HepG2 (cell line): ENCODE results near the gene HES7. TPM values are rescaled to one million over a fixed set of nuclear protein-coding genes. Genes with fewer than 3 reads are reported as not detected.

ENCODE experiments used
- CEBPG ChIP-seq: IDR thresholded peaks from 2 replicates; pipeline ENCODE4 v1.6.1; 2016
- CHD4 ChIP-seq: fragments of 200-600 bp; sonication (generic); IDR thresholded peaks from 2 replicates; pipeline ENCODE4 v1.7.0; 2017; ENCODE audit warnings: mild to moderate bottlenecking, low read length, borderline replicate concordance
- FOXK2 ChIP-seq: fragments of 450-650 bp; IDR thresholded peaks from 2 replicates; pipeline ENCODE4 v1.6.1; 2016
- GABPB1 ChIP-seq: IDR thresholded peaks from 2 replicates; pipeline ENCODE4 v1.6.1; 2016; ENCODE audit warnings: mild to moderate bottlenecking, missing genetic modification reagents, moderate library complexity, missing compliant biosample characterization
- IRF9 ChIP-seq: sonication (generic); formaldehyde crosslinking; IDR thresholded peaks from 2 replicates; pipeline ENCODE4 v1.8.0; 2022; ENCODE audit warnings: missing genetic modification reagents, mild to moderate bottlenecking, borderline replicate concordance
- MAF1 ChIP-seq: sonication (generic); formaldehyde crosslinking; IDR thresholded peaks from 2 replicates; pipeline ENCODE4 v1.5.0; 2020; ENCODE audit warnings: missing genetic modification reagents, borderline replicate concordance
- MNT ChIP-seq: fragments of 450-650 bp; IDR thresholded peaks from 2 replicates; pipeline ENCODE4 v1.6.1; 2016
- NCOA2 ChIP-seq: sonication (generic); formaldehyde crosslinking; IDR thresholded peaks from 2 replicates; pipeline ENCODE4 v1.8.0; 2022; ENCODE audit warnings: inconsistent platforms
- NFATC3 ChIP-seq: sonication (generic); formaldehyde crosslinking; IDR thresholded peaks from 2 replicates; pipeline ENCODE4 v1.5.1; 2020; ENCODE audit warnings: mild to moderate bottlenecking, missing genetic modification reagents
- ONECUT2 ChIP-seq: sonication (generic); formaldehyde crosslinking; IDR thresholded peaks from 2 replicates; pipeline ENCODE4 v1.4.0; 2020; ENCODE audit warnings: missing genetic modification reagents
- POGK ChIP-seq: sonication (generic); formaldehyde crosslinking; conservative IDR thresholded peaks from 2 replicates; pipeline ENCODE4 v1.8.0; 2022; ENCODE audit warnings: mild to moderate bottlenecking, moderate library complexity, missing genetic modification reagents
- REL ChIP-seq: sonication (generic); formaldehyde crosslinking; conservative IDR thresholded peaks from 2 replicates; pipeline ENCODE4 v1.8.0; 2022; ENCODE audit warnings: mild to moderate bottlenecking, missing genetic modification reagents, moderate library complexity
- SAP130 ChIP-seq: IDR thresholded peaks from 2 replicates; pipeline ENCODE4 v1.6.1; 2016; ENCODE audit warnings: low read depth
- SIX1 ChIP-seq: sonication (generic); formaldehyde crosslinking; IDR thresholded peaks from 2 replicates; pipeline ENCODE4 v1.4.0; 2020; ENCODE audit warnings: missing genetic modification reagents, borderline replicate concordance
- TEAD3 ChIP-seq: optimal IDR thresholded peaks from 2 replicates; pipeline ENCODE3; 2016; ENCODE audit warnings: borderline replicate concordance
- TOPORS ChIP-seq: sonication (generic); formaldehyde crosslinking; IDR thresholded peaks from 2 replicates; pipeline ENCODE4 v1.8.0; 2023; ENCODE audit warnings: mild to moderate bottlenecking, missing genetic modification reagents
- TRIM22 ChIP-seq: fragments of 450-650 bp; IDR thresholded peaks from 2 replicates; pipeline ENCODE4 v1.6.1; 2017
- ZBTB7B ChIP-seq: sonication (generic); formaldehyde crosslinking; IDR thresholded peaks from 2 replicates; pipeline ENCODE4 v1.4.0; 2020; ENCODE audit warnings: missing genetic modification reagents
- ZNF564 ChIP-seq: sonication (generic); formaldehyde crosslinking; IDR thresholded peaks from 2 replicates; pipeline ENCODE4 v1.8.1; 2023; ENCODE audit warnings: mild to moderate bottlenecking, missing genetic modification reagents
- ZNF619 ChIP-seq: sonication (generic); formaldehyde crosslinking; IDR thresholded peaks from 2 replicates; pipeline ENCODE4 v1.4.0; 2020; ENCODE audit warnings: mild to moderate bottlenecking, missing genetic modification reagents
- ZNF629 ChIP-seq: sonication (generic); formaldehyde crosslinking; conservative IDR thresholded peaks from 2 replicates; pipeline ENCODE4 v1.5.0; 2020; ENCODE audit warnings: missing genetic modification reagents
- ZNF747 ChIP-seq: sonication (generic); formaldehyde crosslinking; IDR thresholded peaks from 2 replicates; pipeline ENCODE4 v1.8.1; 2023; ENCODE audit warnings: missing genetic modification reagents, mild to moderate bottlenecking, borderline replicate concordance
- ZNF761 ChIP-seq: sonication (generic); formaldehyde crosslinking; conservative IDR thresholded peaks from 2 replicates; pipeline ENCODE4 v1.4.0; 2020; ENCODE audit warnings: mild to moderate bottlenecking, missing genetic modification reagents
- ZNF777 ChIP-seq: sonication (generic); formaldehyde crosslinking; IDR thresholded peaks from 2 replicates; pipeline ENCODE4 v1.4.0; 2020; ENCODE audit warnings: missing genetic modification reagents
- ZNF780A ChIP-seq: sonication (generic); formaldehyde crosslinking; IDR thresholded peaks from 2 replicates; pipeline ENCODE4 v1.8.0; 2022; ENCODE audit warnings: mild to moderate bottlenecking, missing genetic modification reagents, moderate library complexity
- polyA plus RNA-seq, 8 experiments: library from polyadenylated mRNA; depleted of rRNA in 3 of 8; stranded (reverse) in 7 of 8; unstranded in 1 of 8; fragments of >200 nt; fragmentation: Illumina TruSeq in 4 of 8; extraction: Trizol in 4 of 8; gene quantifications; 2 replicates each; pipeline versions ENCODE4 v1.2.1 to v1.2.3, GENCODE V29; 2011 to 2016; ENCODE audit warnings: low read depth in 4 of 8, missing spikeins in 1 of 8, mixed read lengths in 1 of 8; ENCODE audit not compliant: insufficient read depth in 1 of 8
- total RNA-seq, 5 experiments: library from RNA; depleted of rRNA; stranded (reverse); fragments of >200 nt; fragmentation: Illumina TruSeq; extraction: Trizol; gene quantifications; 2 replicates each; pipeline ENCODE4 v1.2.3, GENCODE V29; 2016; ENCODE audit warnings: low read depth in 1 of 5

HES7 gene
- total and polyA plus RNA-seq, 2 of the 13 experiments (the other 11 are each of a cell fraction or from before 2014, with no cell fraction given): not detected

- no peak for TF ChIP-seq REL (CRISPR knock-in tag)
- TF ChIP-seq GABPB1 (CRISPR knock-in tag): no peak; the same call in 1 of the 2 replicates
- TF ChIP-seq NFATC3 (CRISPR knock-in tag): 0 out of 2 replicates have a peak, but pooled peaks have one; percentile 52
- TF ChIP-seq ZNF629 (CRISPR knock-in tag): peak; percentile 65
- TF ChIP-seq TEAD3 (CRISPR knock-in tag): peak; percentile 73
- peak; percentile 47; the same call in 1 of the 2 replicates for TF ChIP-seq SIX1 (CRISPR knock-in tag)
- TF ChIP-seq TRIM22: no peak
- TF ChIP-seq ZNF780A (CRISPR knock-in tag): no peak
- TF ChIP-seq TOPORS (CRISPR knock-in tag): peak; percentile 88
- TF ChIP-seq ZNF747 (CRISPR knock-in tag): peak; percentile 70; the same call in 1 of the 2 replicates
- 0 out of 2 replicates have a peak, but pooled peaks have one; percentile 45 for TF ChIP-seq ZNF761 (CRISPR knock-in tag)
- TF ChIP-seq CEBPG (CRISPR knock-in tag): peak; percentile 43
- TF ChIP-seq SAP130 (CRISPR knock-in tag): peak; percentile 71; the same call in 1 of the 2 replicates
- TF ChIP-seq ZNF564 (CRISPR knock-in tag): 0 out of 2 replicates have a peak, but pooled peaks have one; percentile 45
- TF ChIP-seq NCOA2 (CRISPR knock-in tag): peak; percentile 16; the same call in 1 of the 2 replicates
- peak; percentile 60; the same call in 1 of the 2 replicates for TF ChIP-seq ONECUT2
- TF ChIP-seq IRF9 (CRISPR knock-in tag): peak; percentile 12; the same call in 1 of the 2 replicates
- TF ChIP-seq ZNF777: peak; percentile 22
- TF ChIP-seq FOXK2: no peak
- TF ChIP-seq ZNF619 (CRISPR knock-in tag): no peak
- peak; percentile 95; the same call in 1 of the 2 replicates for TF ChIP-seq CHD4
- TF ChIP-seq POGK (CRISPR knock-in tag): peak; percentile 3; the same call in 1 of the 2 replicates
- 0 out of 2 replicates have a peak, but pooled peaks have one; percentile 18 for TF ChIP-seq MNT
- peak; percentile 98 for TF ChIP-seq MAF1 (CRISPR knock-in tag)
- 0 out of 2 replicates have a peak, but pooled peaks have one; percentile 49 for TF ChIP-seq ZBTB7B (CRISPR knock-in tag)
These were observed 4.1 kb downstream of the HES7 start (continued) for GRCh38 chr17:8119581-8120519.
